OCI-LY3 (cell line): ENCODE data around the gene TSACC.
A peak's percentile ranks its signal among the peaks of the same experiment; 100 is the strongest.
"Not testable (repeated sequence)": the region's sequence is repeated elsewhere in the genome, so short reads cannot be mapped to it uniquely, and the experiment has no call there.

Experiments used
- H2AFZ ChIP-seq: fragments of 200-600, 300-600 bp; shearing (Covaris generic); 2 replicates; pipeline ENCODE4 v1.6.0; 2014; ENCODE audit warnings: antibody characterized with exemption, low read depth, low read length
- H3K27ac ChIP-seq: fragments of 200-600, 300-600 bp; sonication (generic); 2 replicates; pipeline ENCODE4 v1.5.1; 2014; ENCODE audit warnings: mild to moderate bottlenecking, low read length, moderate library complexity, mixed read lengths
- H3K27me3 ChIP-seq: fragments of 200-600, 300-600 bp; sonication (generic); 2 replicates; pipeline ENCODE4 v1.6.1; 2014; ENCODE audit warnings: low read depth, low read length, mixed read lengths
- H3K36me3 ChIP-seq: fragments of 200-600, 300-600 bp; sonication (generic); replicated peaks from 2 replicates; pipeline ENCODE3; 2014; ENCODE audit warnings: low read depth, low read length, mixed read lengths
- H3K4me1 ChIP-seq: fragments of 300-600, 200-600 bp; sonication (generic); 2 replicates; pipeline ENCODE4 v1.6.1; 2014; ENCODE audit warnings: low read length, mixed read lengths
- H3K4me2 ChIP-seq: fragments of 200-600, 300-600 bp; sonication (generic); 2 replicates; pipeline ENCODE4 v1.6.1; 2014; ENCODE audit warnings: low read length, mixed read lengths
- H3K4me3 ChIP-seq: fragments of 300-600, 200-600 bp; sonication (generic); 2 replicates; pipeline ENCODE4 v1.5.1; 2014; ENCODE audit warnings: antibody characterized with exemption, mild to moderate bottlenecking, low read length, moderate library complexity
- H3K79me2 ChIP-seq: fragments of 300-600, 200-600 bp; shearing (Covaris generic); 2 replicates; pipeline ENCODE4 v1.6.1; 2014; ENCODE audit warnings: mild to moderate bottlenecking, low read length, mixed read lengths
- H3K9ac ChIP-seq: fragments of 300-600, 200-600 bp; shearing (Covaris generic); 2 replicates; pipeline ENCODE4 v1.6.0; 2014; ENCODE audit warnings: mild to moderate bottlenecking, low read length, moderate library complexity
- H3K9me3 ChIP-seq: fragments of 200-600, 300-600 bp; shearing (Covaris generic); 2 replicates; pipeline ENCODE4 v1.6.1; 2014; ENCODE audit warnings: low read length, mixed read lengths; ENCODE audit not compliant: insufficient read depth
- H4K20me1 ChIP-seq: fragments of 200-600, 300-600 bp; sonication (generic); 2 replicates; pipeline ENCODE4 v1.6.1; 2016; ENCODE audit warnings: low read length, mixed read lengths; ENCODE audit not compliant: insufficient read depth
- EZH2phosphoT487 ChIP-seq: fragments of 200-600 bp; shearing (Covaris generic); IDR thresholded peaks from 2 replicates; pipeline ENCODE4 v1.6.1; 2018; ENCODE audit warnings: antibody characterized with exemption, mixed run types, low read depth
- TF ChIP-seq, protein P1 (sequence below): fragments of 200-600, 300-600 bp; sonication (generic); IDR thresholded peaks from 2 replicates; pipeline ENCODE4 v1.5.1; 2014; ENCODE audit warnings: antibody characterized with exemption, low read length, low read depth

TSACC gene

DNA sequence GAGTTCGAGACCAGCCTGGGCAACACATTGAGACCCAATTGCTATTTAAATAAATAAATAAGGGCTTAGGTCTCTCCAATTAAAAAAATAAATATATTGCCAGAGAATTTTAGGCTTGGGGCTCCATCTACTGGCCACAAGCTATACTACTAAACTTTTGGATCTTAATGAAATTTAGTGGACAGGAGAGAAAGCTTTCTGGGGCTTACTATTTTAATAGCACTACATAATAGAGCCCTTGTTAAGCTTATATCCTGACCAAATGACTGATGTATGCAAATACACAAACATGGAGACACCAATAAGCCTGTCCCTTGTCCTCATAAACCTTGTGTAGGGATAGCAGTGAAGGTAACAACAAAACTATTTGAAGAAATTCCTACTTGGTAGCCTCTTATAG, 18.7 kb upstream of the TSACC start:
- no peaks in the 10 kb centered on the region for H3K4me1 ChIP-seq
- no peak overlapping the region for H2AFZ ChIP-seq
- no peaks in the 10 kb centered on the region for H3K27me3 ChIP-seq
- no peak overlapping the region for H3K4me2 ChIP-seq
- no peak overlapping the region for H3K27ac ChIP-seq
- H3K4me3 ChIP-seq: no peak overlapping the region
- H3K9ac ChIP-seq: no peak overlapping the region
- H3K36me3 ChIP-seq: peaks cover 71% of the 10 kb centered on the region
- TF ChIP-seq, protein P1, sequence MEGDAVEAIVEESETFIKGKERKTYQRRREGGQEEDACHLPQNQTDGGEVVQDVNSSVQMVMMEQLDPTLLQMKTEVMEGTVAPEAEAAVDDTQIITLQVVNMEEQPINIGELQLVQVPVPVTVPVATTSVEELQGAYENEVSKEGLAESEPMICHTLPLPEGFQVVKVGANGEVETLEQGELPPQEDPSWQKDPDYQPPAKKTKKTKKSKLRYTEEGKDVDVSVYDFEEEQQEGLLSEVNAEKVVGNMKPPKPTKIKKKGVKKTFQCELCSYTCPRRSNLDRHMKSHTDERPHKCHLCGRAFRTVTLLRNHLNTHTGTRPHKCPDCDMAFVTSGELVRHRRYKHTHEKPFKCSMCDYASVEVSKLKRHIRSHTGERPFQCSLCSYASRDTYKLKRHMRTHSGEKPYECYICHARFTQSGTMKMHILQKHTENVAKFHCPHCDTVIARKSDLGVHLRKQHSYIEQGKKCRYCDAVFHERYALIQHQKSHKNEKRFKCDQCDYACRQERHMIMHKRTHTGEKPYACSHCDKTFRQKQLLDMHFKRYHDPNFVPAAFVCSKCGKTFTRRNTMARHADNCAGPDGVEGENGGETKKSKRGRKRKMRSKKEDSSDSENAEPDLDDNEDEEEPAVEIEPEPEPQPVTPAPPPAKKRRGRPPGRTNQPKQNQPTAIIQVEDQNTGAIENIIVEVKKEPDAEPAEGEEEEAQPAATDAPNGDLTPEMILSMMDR: peak; percentile 69
- no peak for TF ChIP-seq EZH2phosphoT487
- no peaks in the 10 kb centered on the region for H3K9me3 ChIP-seq
- H3K79me2 ChIP-seq: no peaks in the 10 kb centered on the region
- no peaks in the 10 kb centered on the region for H4K20me1 ChIP-seq

DNA sequence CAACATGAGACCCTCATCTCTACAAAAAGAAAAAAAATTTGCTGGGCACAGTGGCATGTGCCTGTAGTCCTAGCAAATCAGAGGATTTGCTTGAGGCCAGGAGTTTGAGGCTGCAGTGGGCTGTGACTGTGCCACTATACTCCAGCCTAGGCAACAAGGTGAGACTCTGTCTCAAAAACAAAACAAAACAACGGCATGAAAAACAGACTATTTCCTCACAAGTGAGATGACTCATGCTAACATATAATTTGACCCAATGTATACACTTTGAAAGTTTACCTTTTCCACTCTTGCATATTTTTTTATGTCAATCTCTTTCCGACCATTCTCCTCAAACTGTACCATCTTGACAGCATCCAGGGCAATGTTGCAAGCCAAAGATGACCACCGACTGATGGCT, 17.8 kb upstream of the TSACC start:
- Histone ChIP-seq H3K79me2 (peaks cover 6% of the 10 kb centered on the region; the same call in 1 of the 2 replicates), H3K9ac (no peak overlapping the region), H3K27me3 (no peaks in the 10 kb centered on the region)

DNA sequence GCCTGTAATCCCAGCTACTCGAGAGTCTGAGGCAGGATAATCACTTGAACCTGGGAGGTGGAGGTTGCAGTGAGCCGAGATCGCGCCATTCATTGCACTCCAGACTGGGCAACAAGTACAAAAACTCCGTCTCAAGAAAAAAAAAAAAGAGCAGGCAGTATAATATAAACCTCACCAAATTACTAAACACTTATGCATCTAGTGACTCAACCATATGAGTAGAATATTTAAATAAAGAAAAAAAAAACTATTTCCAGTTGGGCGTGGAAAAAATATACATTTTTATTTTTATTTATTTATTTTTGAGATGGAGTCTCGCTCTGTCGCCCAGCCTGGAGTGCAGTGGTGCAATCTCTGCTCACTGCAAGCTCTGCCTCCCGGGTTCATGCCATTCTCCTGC, 15.1 kb upstream of the TSACC start:
- H4K20me1 ChIP-seq, H3K4me3 ChIP-seq, H2AFZ ChIP-seq, H3K27ac ChIP-seq, H3K4me1 ChIP-seq, H3K4me2 ChIP-seq, H3K9me3 ChIP-seq, H3K79me2 ChIP-seq, H3K27me3 ChIP-seq, H3K9ac ChIP-seq: not testable (repeated sequence)
- H3K36me3 ChIP-seq: peaks cover 51% of the 10 kb centered on the region

More for the DNA sequence above, 17.8 kb upstream of the TSACC start:
- H3K4me2 ChIP-seq: no peak overlapping the region
- TF ChIP-seq, protein P1: no peak
- TF ChIP-seq EZH2phosphoT487: no peak
- H2AFZ ChIP-seq: no peak overlapping the region
- H3K27ac ChIP-seq: no peak overlapping the region
- H3K9me3 ChIP-seq: no peaks in the 10 kb centered on the region
- H4K20me1 ChIP-seq: no peaks in the 10 kb centered on the region
- H3K36me3 ChIP-seq: peaks cover 71% of the 10 kb centered on the region
- H3K4me3 ChIP-seq: no peak overlapping the region
- H3K4me1 ChIP-seq: no peaks in the 10 kb centered on the region

DNA sequence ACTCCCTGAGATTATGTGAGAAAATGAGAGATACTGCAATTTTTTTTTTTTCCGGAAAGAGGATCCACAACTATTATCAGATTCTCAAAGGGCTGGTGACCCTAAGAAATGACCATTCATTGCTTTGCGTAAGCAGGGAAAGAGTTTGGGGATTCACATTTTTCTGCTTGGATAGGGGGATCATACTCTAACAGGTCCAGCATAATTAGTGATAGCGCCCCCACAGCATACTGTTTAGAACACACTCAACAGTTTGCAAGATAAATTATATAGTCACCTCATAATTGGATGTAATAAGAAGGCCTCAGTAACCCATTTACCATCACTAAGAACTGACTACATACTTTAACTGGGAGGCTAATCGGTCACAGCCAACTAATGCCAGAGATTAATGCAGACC, 2.1 kb upstream of the TSACC start:
- TF ChIP-seq, protein P1: peak; percentile 34
- TF ChIP-seq EZH2phosphoT487: no peak
- no peak overlapping the region for H3K27ac ChIP-seq

More for the DNA sequence above, 2.1 kb upstream of the TSACC start:
- H3K9ac ChIP-seq: no peak overlapping the region
- peaks cover 13% of the 10 kb centered on the region for H3K4me1 ChIP-seq
- H3K27me3 ChIP-seq: no peaks in the 10 kb centered on the region
- H3K36me3 ChIP-seq: peaks cover 44% of the 10 kb centered on the region
- peaks cover 64% of the 10 kb centered on the region for H3K79me2 ChIP-seq
- peak overlapping the region; percentile 84; the same call in 1 of the 2 replicates for H3K4me3 ChIP-seq
- H3K4me2 ChIP-seq: peak overlapping the region; percentile 70
- peaks cover 19% of the 10 kb centered on the region; the same call in 1 of the 2 replicates for H4K20me1 ChIP-seq
- H3K9me3 ChIP-seq: no peaks in the 10 kb centered on the region
- no peak overlapping the region for H2AFZ ChIP-seq
